ENCODE results near the gene CREBL2.

DNA sequence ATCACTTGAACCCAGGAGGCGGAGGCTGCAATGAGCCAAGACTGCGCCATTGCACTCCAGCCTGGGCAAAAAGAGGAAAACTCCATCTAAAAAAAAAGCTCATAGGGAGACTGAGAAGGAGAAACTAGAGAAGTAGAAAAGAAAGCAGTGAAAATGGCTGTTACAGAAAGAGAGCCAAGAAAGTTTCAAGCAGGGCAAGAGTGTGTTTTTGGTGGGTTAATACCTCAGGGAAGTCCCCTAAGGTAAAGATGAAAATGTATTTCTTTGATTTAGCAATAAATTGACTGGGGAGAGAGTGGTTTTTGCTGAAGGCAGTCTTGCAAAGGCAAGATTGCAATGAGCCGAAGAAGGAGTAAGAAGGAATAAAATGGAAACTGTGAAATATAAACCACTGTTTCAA, 39.0 kb upstream of the CREBL2 start:
- TF ChIP-seq, protein P1, sequence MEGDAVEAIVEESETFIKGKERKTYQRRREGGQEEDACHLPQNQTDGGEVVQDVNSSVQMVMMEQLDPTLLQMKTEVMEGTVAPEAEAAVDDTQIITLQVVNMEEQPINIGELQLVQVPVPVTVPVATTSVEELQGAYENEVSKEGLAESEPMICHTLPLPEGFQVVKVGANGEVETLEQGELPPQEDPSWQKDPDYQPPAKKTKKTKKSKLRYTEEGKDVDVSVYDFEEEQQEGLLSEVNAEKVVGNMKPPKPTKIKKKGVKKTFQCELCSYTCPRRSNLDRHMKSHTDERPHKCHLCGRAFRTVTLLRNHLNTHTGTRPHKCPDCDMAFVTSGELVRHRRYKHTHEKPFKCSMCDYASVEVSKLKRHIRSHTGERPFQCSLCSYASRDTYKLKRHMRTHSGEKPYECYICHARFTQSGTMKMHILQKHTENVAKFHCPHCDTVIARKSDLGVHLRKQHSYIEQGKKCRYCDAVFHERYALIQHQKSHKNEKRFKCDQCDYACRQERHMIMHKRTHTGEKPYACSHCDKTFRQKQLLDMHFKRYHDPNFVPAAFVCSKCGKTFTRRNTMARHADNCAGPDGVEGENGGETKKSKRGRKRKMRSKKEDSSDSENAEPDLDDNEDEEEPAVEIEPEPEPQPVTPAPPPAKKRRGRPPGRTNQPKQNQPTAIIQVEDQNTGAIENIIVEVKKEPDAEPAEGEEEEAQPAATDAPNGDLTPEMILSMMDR (IDR thresholded peaks at IDR 0.05): no peak
- TF ChIP-seq POLR2A (IDR thresholded peaks at IDR 0.05) (no peak), POLR2AphosphoS5 (IDR thresholded peaks at IDR 0.05) (no peak)

Measured in breast epithelium (tissue), 3 donors.